BE2C (cell line): ENCODE data around the gene INO80E.

Experiments
- DNase-seq: peaks from one replicate; pipeline ENCODE4 v3.0.0-alpha.2; 2020
- H3K27me3 ChIP-seq: fragments of 250-450 bp; sonication (Bioruptor Pico); 2 replicates; pipeline ENCODE4 v1.5.1; 2020; ENCODE audit warnings: mild to moderate bottlenecking
- H3K36me3 ChIP-seq: fragments of 250-450 bp; sonication (Bioruptor Pico); 2 replicates; pipeline ENCODE4 v1.5.1; 2020; ENCODE audit warnings: mild to moderate bottlenecking
- H3K4me1 ChIP-seq: fragments of 250-450 bp; sonication (Bioruptor Pico); 2 replicates; pipeline ENCODE4 v1.5.1; 2020
- H3K4me3 ChIP-seq: 2 replicates; pipeline ENCODE4 v1.5.1; 2011; ENCODE audit warnings: low read depth, low read length
- H3K9me3 ChIP-seq: fragments of 250-450 bp; sonication (Bioruptor Pico); 2 replicates; pipeline ENCODE4 v1.5.1; 2020
- TF ChIP-seq, protein P1 (sequence below): IDR thresholded peaks from 2 replicates; pipeline ENCODE4 v1.5.1; 2012; ENCODE audit warnings: mild to moderate bottlenecking, low read depth, low read length

The INO80E gene

DNA sequence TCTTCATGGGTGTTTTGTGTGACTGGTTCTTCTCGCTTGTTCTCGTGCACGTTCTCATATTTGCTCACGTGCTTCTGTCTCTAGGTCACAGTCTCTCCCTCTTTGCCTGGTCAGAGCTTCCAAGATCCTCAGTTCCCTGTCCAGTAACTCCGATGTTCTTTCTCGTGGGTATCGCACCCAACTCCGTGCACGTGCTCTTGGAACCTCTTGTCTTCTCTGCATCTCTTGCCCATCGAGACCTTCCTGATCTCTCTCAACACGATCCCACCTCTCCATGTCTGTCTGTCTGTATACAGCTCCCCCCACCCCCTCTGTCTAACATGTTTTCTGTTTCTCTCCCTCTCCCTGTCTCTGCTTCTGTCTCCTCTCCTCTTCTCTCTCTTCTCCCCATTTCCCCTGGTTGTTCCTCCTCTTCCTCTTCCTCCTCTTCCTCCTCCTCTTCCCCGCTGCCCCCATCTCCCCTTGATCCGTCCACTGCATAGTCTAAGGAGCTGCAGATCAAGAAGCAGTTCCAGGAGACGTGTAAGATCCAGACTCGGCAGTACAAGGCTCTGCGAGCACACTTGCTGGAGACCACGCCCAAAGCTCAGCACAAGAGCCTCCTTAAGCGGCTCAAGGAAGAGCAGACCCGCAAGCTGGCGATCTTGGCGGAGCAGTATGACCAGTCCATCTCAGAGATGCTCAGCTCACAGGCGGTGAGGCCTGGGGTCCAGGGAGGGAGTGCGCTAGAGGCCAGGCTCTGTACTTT, 6.8 kb upstream of the INO80E start:
- Histone ChIP-seq H3K36me3 (peaks cover 79% of the 10 kb centered on the region), H3K4me3 (no peak overlapping the region), H3K27me3 (no peaks in the 10 kb centered on the region), H3K9me3 (no peaks in the 10 kb centered on the region), H3K4me1 (no peaks in the 10 kb centered on the region)
- TF ChIP-seq, protein P1, sequence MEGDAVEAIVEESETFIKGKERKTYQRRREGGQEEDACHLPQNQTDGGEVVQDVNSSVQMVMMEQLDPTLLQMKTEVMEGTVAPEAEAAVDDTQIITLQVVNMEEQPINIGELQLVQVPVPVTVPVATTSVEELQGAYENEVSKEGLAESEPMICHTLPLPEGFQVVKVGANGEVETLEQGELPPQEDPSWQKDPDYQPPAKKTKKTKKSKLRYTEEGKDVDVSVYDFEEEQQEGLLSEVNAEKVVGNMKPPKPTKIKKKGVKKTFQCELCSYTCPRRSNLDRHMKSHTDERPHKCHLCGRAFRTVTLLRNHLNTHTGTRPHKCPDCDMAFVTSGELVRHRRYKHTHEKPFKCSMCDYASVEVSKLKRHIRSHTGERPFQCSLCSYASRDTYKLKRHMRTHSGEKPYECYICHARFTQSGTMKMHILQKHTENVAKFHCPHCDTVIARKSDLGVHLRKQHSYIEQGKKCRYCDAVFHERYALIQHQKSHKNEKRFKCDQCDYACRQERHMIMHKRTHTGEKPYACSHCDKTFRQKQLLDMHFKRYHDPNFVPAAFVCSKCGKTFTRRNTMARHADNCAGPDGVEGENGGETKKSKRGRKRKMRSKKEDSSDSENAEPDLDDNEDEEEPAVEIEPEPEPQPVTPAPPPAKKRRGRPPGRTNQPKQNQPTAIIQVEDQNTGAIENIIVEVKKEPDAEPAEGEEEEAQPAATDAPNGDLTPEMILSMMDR, result no peak
- DNase-seq, result no peak

DNA sequence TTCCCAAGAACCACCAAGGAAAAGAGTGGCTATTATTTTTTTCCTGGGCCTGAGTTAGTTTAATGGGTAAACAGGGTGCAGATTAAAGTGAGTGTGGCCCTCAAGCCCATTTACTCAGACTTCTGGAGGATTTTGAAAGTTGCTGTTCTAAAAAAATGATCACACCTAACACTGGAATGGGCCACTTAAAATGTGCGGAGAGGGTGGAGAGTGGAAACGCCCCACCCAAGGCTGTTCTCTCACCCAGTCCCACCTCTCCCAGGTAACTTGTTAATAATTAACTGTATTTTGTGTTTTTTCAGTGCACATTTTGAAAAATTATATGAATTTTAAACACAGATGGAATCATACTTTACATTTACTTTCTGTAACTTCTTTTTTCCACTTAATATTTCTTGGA, 6.0 kb upstream of the INO80E start:
- Histone ChIP-seq H3K27me3 (no peaks in the 10 kb centered on the region), H3K36me3 (peaks cover 72% of the 10 kb centered on the region), H3K4me1 (no peaks in the 10 kb centered on the region), H3K4me3 (no peak overlapping the region), H3K9me3 (no peaks in the 10 kb centered on the region)
- no peak for DNase-seq
- TF ChIP-seq, protein P1, result no peak

DNA sequence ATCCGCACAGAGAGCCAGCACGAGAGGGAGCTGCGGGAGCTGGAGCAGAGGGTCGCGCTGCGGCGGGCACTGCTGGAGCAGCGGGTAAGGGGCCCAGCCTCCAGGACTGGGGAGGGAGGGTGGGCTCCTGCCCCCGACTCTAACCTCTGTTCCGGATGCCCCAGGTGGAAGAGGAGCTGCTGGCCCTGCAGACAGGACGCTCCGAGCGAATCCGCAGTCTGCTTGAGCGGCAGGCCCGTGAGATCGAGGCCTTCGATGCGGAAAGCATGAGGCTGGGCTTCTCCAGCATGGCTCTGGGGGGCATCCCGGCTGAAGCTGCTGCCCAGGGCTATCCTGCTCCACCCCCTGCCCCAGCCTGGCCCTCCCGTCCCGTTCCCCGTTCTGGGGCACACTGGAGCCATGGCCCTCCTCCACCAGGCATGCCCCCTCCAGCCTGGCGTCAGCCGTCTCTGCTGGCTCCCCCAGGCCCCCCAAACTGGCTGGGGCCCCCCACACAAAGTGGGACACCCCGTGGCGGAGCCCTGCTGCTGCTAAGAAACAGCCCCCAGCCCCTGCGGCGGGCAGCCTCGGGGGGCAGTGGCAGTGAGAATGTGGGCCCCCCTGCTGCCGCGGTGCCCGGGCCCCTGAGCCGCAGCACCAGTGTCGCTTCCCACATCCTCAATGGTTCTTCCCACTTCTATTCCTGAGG, 5.0 kb upstream of the INO80E start:
- Histone ChIP-seq H3K4me3 (no peak overlapping the region), H3K9me3 (no peaks in the 10 kb centered on the region), H3K36me3 (peaks cover 62% of the 10 kb centered on the region), H3K4me1 (no peaks in the 10 kb centered on the region), H3K27me3 (no peaks in the 10 kb centered on the region)
- DNase-seq, result no peak
- TF ChIP-seq, protein P1, result no peak

DNA sequence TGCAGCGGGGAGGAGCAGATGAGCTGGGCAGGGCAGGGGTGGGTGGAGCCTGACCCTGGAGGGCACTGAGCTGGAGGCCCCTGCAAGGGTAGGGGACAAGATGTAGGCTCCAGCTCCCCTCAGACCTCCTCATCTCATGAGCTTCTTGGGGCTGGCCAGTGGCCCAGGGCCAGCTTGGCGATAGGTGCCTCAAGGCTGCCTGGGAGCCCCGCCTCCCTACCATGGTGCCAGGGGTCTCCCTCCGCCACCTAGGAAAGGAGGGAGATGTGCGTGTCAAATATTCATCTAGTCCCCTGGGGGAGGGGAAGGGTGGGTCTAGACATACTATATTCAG, 4.5 kb upstream of the INO80E start:
- no peak for DNase-seq
- H3K4me3 ChIP-seq, result no peak overlapping the region
- no peaks in the 10 kb centered on the region for H3K4me1 ChIP-seq
- TF ChIP-seq, protein P1, result no peak
- no peaks in the 10 kb centered on the region for H3K27me3 ChIP-seq
- peaks cover 57% of the 10 kb centered on the region for H3K36me3 ChIP-seq
- no peaks in the 10 kb centered on the region for H3K9me3 ChIP-seq

DNA sequence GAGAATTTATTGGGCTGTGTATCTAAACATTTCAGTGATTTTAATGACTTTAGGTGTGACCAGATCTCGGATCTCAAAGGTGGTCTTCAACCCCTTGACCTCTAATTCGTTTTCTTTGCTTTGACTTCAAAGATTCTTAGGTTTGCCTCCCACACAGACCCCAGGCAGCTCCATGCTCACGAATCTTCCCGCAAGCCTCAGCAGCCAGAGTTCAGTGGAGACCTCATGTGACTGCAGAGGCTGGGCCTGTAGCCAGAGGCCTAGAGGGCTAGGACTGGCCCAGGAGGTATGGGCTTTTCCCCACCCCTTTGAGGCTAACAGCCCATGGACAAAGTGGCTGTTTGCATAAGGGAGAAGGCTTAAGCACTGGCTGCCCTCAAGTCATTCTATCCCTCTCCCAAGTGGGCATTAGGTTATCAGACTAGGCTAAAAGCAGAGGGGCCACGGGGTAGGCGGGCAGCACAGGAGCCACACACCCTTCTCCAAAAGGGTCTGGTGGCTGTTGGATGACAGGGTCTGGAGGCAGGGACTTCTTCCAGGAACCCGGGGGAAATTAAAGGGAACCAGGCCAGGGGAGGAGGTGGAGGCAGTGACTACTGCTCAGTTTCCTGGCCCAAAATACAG, 3.6 kb upstream of the INO80E start:
- Histone ChIP-seq H3K36me3 (peaks cover 47% of the 10 kb centered on the region), H3K4me1 (no peaks in the 10 kb centered on the region), H3K4me3 (no peak overlapping the region), H3K9me3 (no peaks in the 10 kb centered on the region), H3K27me3 (no peaks in the 10 kb centered on the region)
- TF ChIP-seq, protein P1, result no peak
- DNase-seq, result no peak
